ENCODE results near the gene S100A6. TPM values are rescaled to one million over a fixed set of nuclear protein-coding genes. Genes with fewer than 3 reads are reported as not detected.
A peak's percentile ranks its signal among the peaks of the same experiment; 100 is the strongest.

The S100A6 gene
- total RNA-seq, 3 donors from 2014 or later, result 351 to 861 (median 423) TPM

- TF ChIP-seq CTCF (IDR thresholded peaks at IDR 0.05) (peak in 1 of 3 donors; percentile 36), POLR2A (IDR thresholded peaks at IDR 0.05) (no peak)
- intact Hi-C loops (cut with DNase I; ENCODE audit: low total_unique reads), result loop anchor here (5.0 kb wide), 1 partner anchor 257 kb away; no protein-coding TSS in a partner anchor
- H3K4me1 ChIP-seq, result peaks cover 0 to 9% of the 10 kb centered on the region in 2 donors
- no peak for DNase-seq (ENCODE audit: low spot score in 2 of 2)
- H3K4me3 ChIP-seq, result no peak overlapping the region
- H3K9me3 ChIP-seq, result no peaks in the 10 kb centered on the region
- H3K27me3 ChIP-seq, result no peaks in the 10 kb centered on the region
- no peak overlapping the region for H3K27ac ChIP-seq
- no peaks in the 10 kb centered on the region for H3K36me3 ChIP-seq
These were observed 25.9 kb downstream of the S100A6 start for GRCh38 chr1:153509729-153510354.

GRCh38 chr1:153509036-153509435 is 26.8 kb downstream of the S100A6 start:
- Histone ChIP-seq H3K27me3 (no peaks in the 10 kb centered on the region), H3K4me3 (no peak overlapping the region), H3K4me1 (peaks cover 0 to 9% of the 10 kb centered on the region in 2 donors), H3K27ac (no peak overlapping the region), H3K36me3 (no peaks in the 10 kb centered on the region), H3K9me3 (no peaks in the 10 kb centered on the region)
- DNase-seq (ENCODE audit: low spot score in 2 of 2), result no peak
- intact Hi-C loops (cut with DNase I; ENCODE audit: low total_unique reads), result no loop called here
- TF ChIP-seq CTCF (IDR thresholded peaks at IDR 0.05) (no peak), POLR2AphosphoS5 (IDR thresholded peaks at IDR 0.05) (no peak), POLR2A (IDR thresholded peaks at IDR 0.05) (no peak)

- H3K9me3 ChIP-seq, result no peaks in the 10 kb centered on the region
- H3K27ac ChIP-seq, result peak overlapping the region; percentile 77 to 86
- DNase-seq (ENCODE audit: low spot score in 2 of 2), result no peak
- intact Hi-C loops (cut with DNase I; ENCODE audit: low total_unique reads), result no loop called here
- H3K4me1 ChIP-seq, result peaks cover 0 to 9% of the 10 kb centered on the region in 2 donors
- H3K36me3 ChIP-seq, result no peaks in the 10 kb centered on the region
- no peak overlapping the region for H3K4me3 ChIP-seq
- TF ChIP-seq POLR2A (IDR thresholded peaks at IDR 0.05), result no peak
- no peak for TF ChIP-seq POLR2AphosphoS5 (IDR thresholded peaks at IDR 0.05)
- no peak for TF ChIP-seq CTCF (IDR thresholded peaks at IDR 0.05)
- no peaks in the 10 kb centered on the region for H3K27me3 ChIP-seq
These were observed 27.7 kb downstream of the S100A6 start for GRCh38 chr1:153507926-153508583.

- peak overlapping the region in 2 of 3 donors; percentile 1 to 9 for H3K4me3 ChIP-seq
- no peaks in the 10 kb centered on the region for H3K9me3 ChIP-seq
- no peaks in the 10 kb centered on the region for H3K27me3 ChIP-seq
- peak overlapping the region; percentile 77 to 86 for H3K27ac ChIP-seq
- peak in 1 of 2 donors; percentile 77 for DNase-seq (ENCODE audit: low spot score in 2 of 2)
- H3K4me1 ChIP-seq, result peaks cover 0 to 9% of the 10 kb centered on the region in 2 donors
- intact Hi-C loops (cut with DNase I; ENCODE audit: low total_unique reads), result no loop called here
- TF ChIP-seq POLR2A (IDR thresholded peaks at IDR 0.05) (no peak), POLR2AphosphoS5 (IDR thresholded peaks at IDR 0.05) (peak in 2 of 3 donors; percentile 30 to 36)
- H3K36me3 ChIP-seq, result no peaks in the 10 kb centered on the region
These were observed 28.9 kb downstream of the S100A6 start for GRCh38 chr1:153506831-153507413.

GRCh38 chr1:153506386-153506785 is 29.4 kb downstream of the S100A6 start:
- intact Hi-C loops (cut with DNase I; ENCODE audit: low total_unique reads), result no loop called here
- TF ChIP-seq CTCF (IDR thresholded peaks at IDR 0.05), result no peak
- no peak for TF ChIP-seq POLR2AphosphoS5 (IDR thresholded peaks at IDR 0.05)
- TF ChIP-seq POLR2A (IDR thresholded peaks at IDR 0.05), result no peak
- Histone ChIP-seq H3K27ac (peak overlapping the region; percentile 77 to 86), H3K4me3 (no peak overlapping the region), H3K36me3 (no peaks in the 10 kb centered on the region), H3K9me3 (no peaks in the 10 kb centered on the region), H3K27me3 (no peaks in the 10 kb centered on the region), H3K4me1 (peaks cover 0 to 9% of the 10 kb centered on the region in 2 donors)
- no peak for DNase-seq (ENCODE audit: low spot score in 2 of 2)

Data from breast epithelium (tissue), 4 donors.